ENCODE measurements around the gene SMYD3.

GRCh38 chr1:245840971-245841370 is 666.1 kb downstream of the SMYD3 start:
- TF ChIP-seq CTCF (IDR thresholded peaks at IDR 0.05; ENCODE audit: extremely low read depth in 1 of 2, insufficient read depth in 1 of 2, low read depth in 1 of 2, low read length in 2 of 2), result no peak
- no peak for TF ChIP-seq POLR2AphosphoS5 (IDR thresholded peaks at IDR 0.05; ENCODE audit: insufficient read depth, low read depth, low read length)
- TF ChIP-seq POLR2A (IDR thresholded peaks at IDR 0.05; ENCODE audit: low read depth, low read length), result no peak
- TF ChIP-seq EZH2 (IDR thresholded peaks at IDR 0.05; ENCODE audit: borderline replicate concordance, low read depth, low read length, severe bottlenecking), result no peak
- no peak for TF ChIP-seq FOS (IDR thresholded peaks at IDR 0.05; ENCODE audit: borderline replicate concordance, insufficient read depth, low read length)
